ENCODE measurements around the gene TAAR8.
"Not testable (repeated sequence)": the region's sequence is repeated elsewhere in the genome, so short reads cannot be mapped to it uniquely, and the experiment has no call there.

Gene TAAR8

DNA sequence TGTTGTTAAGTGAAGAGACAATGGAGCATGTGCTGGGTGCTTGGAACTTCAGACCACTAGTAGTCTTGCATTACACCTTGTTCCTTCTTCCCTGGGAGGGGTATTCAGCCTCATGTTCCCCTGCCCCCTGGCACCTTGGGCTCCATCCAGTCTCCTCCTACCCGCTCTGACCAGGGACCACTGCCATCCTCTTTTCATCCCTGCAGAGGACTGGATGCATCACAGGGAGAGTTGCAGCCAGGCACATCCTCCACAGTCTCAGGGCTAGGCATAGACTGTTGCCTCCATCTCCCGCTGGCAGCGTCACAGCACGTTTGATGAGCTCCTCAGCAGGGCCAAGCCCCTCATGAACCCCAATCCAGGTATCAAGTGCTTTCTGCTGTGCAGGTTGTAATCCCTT is 1.3 kb upstream of the TAAR8 start:
- no peak for DNase-seq (ENCODE audit: insufficient read length)
- no peak for FAIRE-seq
- TF ChIP-seq POLR2AphosphoS5 (IDR thresholded peaks at IDR 0.05; ENCODE audit: low read depth, low read length) (no peak), TAF1 (IDR thresholded peaks at IDR 0.05; ENCODE audit: borderline replicate concordance, low read depth, low read length) (no peak), POLR2A (IDR thresholded peaks at IDR 0.05; ENCODE audit: low read depth, low read length) (no peak)

DNA sequence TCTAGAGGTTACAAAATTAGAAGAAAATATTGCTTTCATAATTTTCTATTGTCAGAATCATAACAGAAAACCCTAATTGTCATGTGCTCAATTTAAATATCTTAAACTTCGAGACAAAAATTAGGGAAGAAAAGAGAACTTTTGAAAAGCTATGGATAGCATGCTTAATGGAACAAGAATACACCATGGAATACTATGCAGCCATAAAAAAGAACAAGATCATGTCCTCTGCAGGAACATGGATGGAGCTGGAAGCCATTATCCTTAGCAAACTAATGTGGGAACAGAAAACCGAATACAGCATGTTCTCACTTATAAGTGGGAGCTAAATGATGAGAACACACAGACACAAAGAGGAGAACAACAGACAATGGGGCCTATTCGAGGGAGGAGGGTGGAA is 7.6 kb downstream of the TAAR8 start:
- FAIRE-seq; DNase-seq (ENCODE audit: insufficient read length): not testable (repeated sequence)

DNA sequence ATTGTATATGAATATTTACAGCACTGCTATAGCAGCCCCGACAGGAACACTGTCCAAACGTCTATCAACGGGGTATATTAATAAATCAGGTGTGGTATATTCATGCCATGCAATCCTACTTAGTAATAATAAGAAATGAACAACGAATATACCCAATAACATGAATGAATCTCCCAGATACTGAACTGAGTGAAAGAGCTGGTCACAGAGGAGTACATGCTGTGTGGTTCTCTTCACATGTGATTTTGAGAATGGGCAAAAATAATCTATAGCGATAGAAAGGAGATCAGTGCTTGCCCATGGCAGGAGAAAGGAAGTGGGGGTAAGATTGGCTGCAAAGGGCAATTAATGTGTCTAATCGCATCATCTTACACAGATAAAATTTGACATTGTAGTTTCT is 13.9 kb downstream of the TAAR8 start:
- DNase-seq (ENCODE audit: insufficient read length) (no peak), FAIRE-seq (no peak)
- TF ChIP-seq POLR2A (IDR thresholded peaks at IDR 0.05; ENCODE audit: low read depth, low read length): no peak

DNA sequence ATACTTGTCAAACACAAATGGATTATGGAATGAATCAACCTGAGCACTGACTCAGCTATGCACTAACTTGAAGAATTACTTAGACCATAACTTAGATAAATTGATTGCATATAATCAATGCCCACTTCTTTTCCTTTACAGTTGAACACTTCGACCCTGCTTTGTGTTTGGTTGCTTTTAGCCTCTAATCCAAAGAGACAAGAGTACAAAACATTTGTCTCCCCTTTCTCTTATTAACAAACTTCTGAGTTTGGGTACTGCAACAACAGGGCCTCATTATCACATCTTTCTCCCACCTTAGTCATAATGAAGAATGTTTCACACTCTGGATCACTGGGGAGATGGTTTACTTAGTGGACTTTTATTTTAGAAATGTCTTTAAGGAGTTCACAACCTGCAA is 15.1 kb downstream of the TAAR8 start:
- FAIRE-seq (no peak), DNase-seq (ENCODE audit: insufficient read length) (no peak)
- TF ChIP-seq TAF1 (IDR thresholded peaks at IDR 0.05; ENCODE audit: borderline replicate concordance, low read depth, low read length) (no peak), POLR2AphosphoS5 (IDR thresholded peaks at IDR 0.05; ENCODE audit: low read depth, low read length) (no peak), POLR2A (IDR thresholded peaks at IDR 0.05; ENCODE audit: low read depth, low read length) (no peak)

GRCh38 chr6:132568611-132569010 is 16.1 kb downstream of the TAAR8 start:
- TF ChIP-seq TAF1 (IDR thresholded peaks at IDR 0.05; ENCODE audit: borderline replicate concordance, low read depth, low read length): no peak
- TF ChIP-seq POLR2AphosphoS5 (IDR thresholded peaks at IDR 0.05; ENCODE audit: low read depth, low read length): no peak
- no peak for TF ChIP-seq POLR2A (IDR thresholded peaks at IDR 0.05; ENCODE audit: low read depth, low read length)
- DNase-seq (ENCODE audit: insufficient read length) (no peak), FAIRE-seq (no peak)

DNA sequence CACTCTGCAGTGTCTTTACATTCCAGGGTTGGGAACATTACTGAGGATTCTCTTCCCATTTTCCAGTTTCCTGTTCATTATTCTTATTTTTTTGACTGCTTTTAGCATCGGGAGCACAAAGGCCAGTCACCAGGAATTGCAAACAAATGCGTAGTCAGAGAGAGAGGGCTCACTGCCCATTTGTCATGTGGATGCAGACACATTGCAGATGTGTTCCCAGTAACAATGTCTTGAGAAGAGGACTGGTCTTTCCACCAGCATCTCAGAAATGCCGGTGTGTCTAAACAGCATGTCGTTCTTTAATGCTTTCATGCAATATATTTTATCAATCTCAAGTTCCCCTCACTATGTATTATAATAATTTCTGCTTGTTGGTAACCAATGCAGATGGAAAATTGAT is 16.7 kb downstream of the TAAR8 start:
- FAIRE-seq: no peak
- no peak for DNase-seq (ENCODE audit: insufficient read length)
- TF ChIP-seq TAF1 (IDR thresholded peaks at IDR 0.05; ENCODE audit: borderline replicate concordance, low read depth, low read length) (no peak), POLR2A (IDR thresholded peaks at IDR 0.05; ENCODE audit: low read depth, low read length) (no peak), POLR2AphosphoS5 (IDR thresholded peaks at IDR 0.05; ENCODE audit: low read depth, low read length) (no peak)

DNA sequence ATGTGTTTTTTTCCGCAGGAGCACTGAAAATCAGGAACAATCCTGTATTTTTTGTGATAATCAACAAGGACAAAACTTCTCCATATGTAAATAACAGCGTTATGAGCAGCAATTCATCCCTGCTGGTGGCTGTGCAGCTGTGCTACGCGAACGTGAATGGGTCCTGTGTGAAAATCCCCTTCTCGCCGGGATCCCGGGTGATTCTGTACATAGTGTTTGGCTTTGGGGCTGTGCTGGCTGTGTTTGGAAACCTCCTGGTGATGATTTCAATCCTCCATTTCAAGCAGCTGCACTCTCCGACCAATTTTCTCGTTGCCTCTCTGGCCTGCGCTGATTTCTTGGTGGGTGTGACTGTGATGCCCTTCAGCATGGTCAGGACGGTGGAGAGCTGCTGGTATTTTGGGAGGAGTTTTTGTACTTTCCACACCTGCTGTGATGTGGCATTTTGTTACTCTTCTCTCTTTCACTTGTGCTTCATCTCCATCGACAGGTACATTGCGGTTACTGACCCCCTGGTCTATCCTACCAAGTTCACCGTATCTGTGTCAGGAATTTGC is 17.8 kb downstream of the TAAR8 start, which contains the start of gene TAAR6:
Gene TAAR6, plus strand, starts transcription at position 102 of the 557 bp plus-strand sequence. Its CDS starts 0 bp downstream, at position 102.
- DNase-seq (ENCODE audit: insufficient read length) (no peak), FAIRE-seq (no peak)
- TF ChIP-seq TAF1 (IDR thresholded peaks at IDR 0.05; ENCODE audit: borderline replicate concordance, low read depth, low read length): no peak
- TF ChIP-seq POLR2AphosphoS5 (IDR thresholded peaks at IDR 0.05; ENCODE audit: low read depth, low read length): no peak

GRCh38 chr6:132571774-132572173 is 19.3 kb downstream of the TAAR8 start:
- TF ChIP-seq POLR2AphosphoS5 (IDR thresholded peaks at IDR 0.05; ENCODE audit: low read depth, low read length) (no peak), POLR2A (IDR thresholded peaks at IDR 0.05; ENCODE audit: low read depth, low read length) (no peak), TAF1 (IDR thresholded peaks at IDR 0.05; ENCODE audit: borderline replicate concordance, low read depth, low read length) (no peak)
- FAIRE-seq: no peak

DNA sequence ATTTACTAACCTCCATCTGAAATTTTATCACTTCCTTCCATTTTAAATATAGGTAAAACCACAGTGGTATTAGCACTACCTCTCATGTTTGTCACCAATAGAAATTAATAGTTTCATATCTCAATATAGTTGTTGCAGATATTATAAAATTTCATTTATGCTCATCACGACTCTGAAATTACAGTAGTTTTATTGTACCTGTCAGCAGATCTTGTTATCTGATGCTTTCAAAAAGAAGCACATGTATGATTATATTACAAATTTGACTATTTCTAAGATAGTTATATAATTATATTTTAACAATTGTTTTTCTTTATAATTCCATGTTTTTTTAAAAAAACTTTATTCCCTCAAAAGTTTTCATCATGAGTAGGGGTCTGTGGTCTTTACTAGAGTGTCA is 32.2 kb downstream of the TAAR8 start:
- TF ChIP-seq TAF1 (IDR thresholded peaks at IDR 0.05; ENCODE audit: borderline replicate concordance, low read depth, low read length): no peak
- TF ChIP-seq POLR2A (IDR thresholded peaks at IDR 0.05; ENCODE audit: low read depth, low read length): no peak
- TF ChIP-seq POLR2AphosphoS5 (IDR thresholded peaks at IDR 0.05; ENCODE audit: low read depth, low read length): no peak
- no peak for DNase-seq (ENCODE audit: insufficient read length)
- no peak for FAIRE-seq

More at GRCh38 chr6:132571774-132572173, 19.3 kb downstream of the TAAR8 start:
- DNase-seq (ENCODE audit: insufficient read length): no peak

DNA sequence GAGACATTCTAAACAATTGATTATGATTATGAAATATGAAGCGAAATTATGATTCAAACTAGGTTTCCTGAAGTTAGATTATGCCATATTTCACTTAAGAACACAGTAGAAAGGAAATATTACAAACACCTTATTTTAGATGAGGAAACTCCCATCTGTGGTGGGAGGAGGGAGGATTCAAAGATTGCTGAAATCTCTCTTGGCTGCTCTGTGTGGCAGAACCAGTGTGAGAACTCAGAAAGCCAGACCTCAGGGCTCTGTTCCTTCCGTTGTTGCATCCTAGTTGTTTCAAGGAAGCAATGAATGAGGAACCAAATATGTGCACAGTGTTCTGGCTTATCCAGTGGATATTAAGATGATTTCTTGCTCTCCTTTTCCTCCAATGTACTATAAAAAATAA is 35.0 kb downstream of the TAAR8 start:
- TF ChIP-seq POLR2A (IDR thresholded peaks at IDR 0.05; ENCODE audit: low read depth, low read length) (no peak), POLR2AphosphoS5 (IDR thresholded peaks at IDR 0.05; ENCODE audit: low read depth, low read length) (no peak), TAF1 (IDR thresholded peaks at IDR 0.05; ENCODE audit: borderline replicate concordance, low read depth, low read length) (no peak)
- no peak for DNase-seq (ENCODE audit: insufficient read length)
- no peak for FAIRE-seq

GRCh38 chr6:132589454-132589853 is 37.0 kb downstream of the TAAR8 start, which contains the start of gene TAAR5:
Gene TAAR5, minus strand, starts transcription at chr6:132589741. Its CDS starts 55 bp downstream, at chr6:132589686.
- FAIRE-seq (no peak), DNase-seq (ENCODE audit: insufficient read length) (no peak)
- TF ChIP-seq POLR2AphosphoS5 (IDR thresholded peaks at IDR 0.05; ENCODE audit: low read depth, low read length) (no peak), TAF1 (IDR thresholded peaks at IDR 0.05; ENCODE audit: borderline replicate concordance, low read depth, low read length) (no peak), POLR2A (IDR thresholded peaks at IDR 0.05; ENCODE audit: low read depth, low read length) (no peak)

DNA sequence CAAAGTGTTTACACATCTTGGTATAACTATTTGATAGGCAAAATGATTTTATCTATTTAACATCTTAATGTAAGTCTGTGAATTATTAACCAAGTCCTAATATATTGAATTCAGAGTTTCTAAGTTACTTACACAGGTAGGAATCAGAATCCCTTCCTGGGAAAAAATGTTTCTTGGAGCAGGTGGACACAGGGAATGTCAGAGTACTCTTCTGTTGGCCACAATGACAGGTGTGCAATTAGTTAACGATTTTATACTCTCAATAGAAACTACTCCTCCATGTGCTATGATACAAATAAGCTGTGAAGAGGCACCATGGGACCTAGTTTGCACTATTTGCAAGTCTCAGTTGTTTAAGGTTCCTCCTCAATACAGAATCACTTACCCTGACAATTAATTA is 37.9 kb downstream of the TAAR8 start:
- TF ChIP-seq POLR2AphosphoS5 (IDR thresholded peaks at IDR 0.05; ENCODE audit: low read depth, low read length): no peak
- TF ChIP-seq TAF1 (IDR thresholded peaks at IDR 0.05; ENCODE audit: borderline replicate concordance, low read depth, low read length): no peak
- TF ChIP-seq POLR2A (IDR thresholded peaks at IDR 0.05; ENCODE audit: low read depth, low read length): no peak
- no peak for FAIRE-seq
- DNase-seq (ENCODE audit: insufficient read length): no peak

DNA sequence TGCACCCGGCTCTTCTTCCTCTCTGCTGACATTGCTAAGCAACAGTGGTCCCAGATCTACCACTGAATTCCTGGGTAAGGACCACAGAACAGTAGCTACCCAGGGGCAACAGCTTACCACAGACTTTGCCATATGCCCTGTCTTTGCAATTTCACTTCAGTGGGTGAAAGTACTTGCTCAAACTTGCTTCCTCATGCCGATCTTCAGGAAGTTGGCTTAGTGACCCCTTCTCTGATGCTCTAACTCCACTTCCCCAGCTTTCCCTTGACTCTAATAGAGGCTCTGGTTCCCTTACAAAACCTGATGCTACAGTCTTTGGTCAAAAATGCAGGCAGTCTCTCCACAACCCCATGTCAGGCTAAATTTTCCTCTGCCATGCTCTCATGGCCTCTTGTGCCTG is 40.4 kb downstream of the TAAR8 start:
- TF ChIP-seq POLR2AphosphoS5 (IDR thresholded peaks at IDR 0.05; ENCODE audit: low read depth, low read length): no peak
- no peak for TF ChIP-seq POLR2A (IDR thresholded peaks at IDR 0.05; ENCODE audit: low read depth, low read length)
- no peak for TF ChIP-seq TAF1 (IDR thresholded peaks at IDR 0.05; ENCODE audit: borderline replicate concordance, low read depth, low read length)
- FAIRE-seq (no peak), DNase-seq (ENCODE audit: insufficient read length) (no peak)

Data from GM12892 (cell line).